HepG2 (cell line): Measurements from ENCODE around the gene ANKRD11. TPM values are rescaled to one million over a fixed set of nuclear protein-coding genes. Genes with fewer than 3 reads are reported as not detected.

Experiments used
- BHLHE40 ChIP-seq: IDR thresholded peaks from 2 replicates; pipeline ENCODE4 v1.6.1; 2011; ENCODE audit warnings: low read length, improper control_type of control experiment
- FOSL1 ChIP-seq: sonication (generic); formaldehyde crosslinking; IDR thresholded peaks from 2 replicates; pipeline ENCODE4 v1.9.0; 2021; ENCODE audit warnings: missing genetic modification reagents, borderline replicate concordance
- FOSL2 ChIP-seq: sonication (generic); formaldehyde crosslinking; IDR thresholded peaks from 2 replicates; pipeline ENCODE4 v1.4.0; 2020; ENCODE audit warnings: missing genetic modification reagents
- FOXK1 ChIP-seq: sonication (generic); formaldehyde crosslinking; IDR thresholded peaks from 2 replicates; pipeline ENCODE4 v1.4.0; 2020; ENCODE audit warnings: low read depth, missing genetic modification reagents, borderline replicate concordance
- GATAD1 ChIP-seq: IDR thresholded peaks from 2 replicates; pipeline ENCODE4 v1.6.1; 2016; ENCODE audit warnings: missing genetic modification reagents, missing compliant biosample characterization
- JARID2 ChIP-seq: sonication (generic); formaldehyde crosslinking; IDR thresholded peaks from 2 replicates; pipeline ENCODE4 v1.8.1; 2023; ENCODE audit warnings: missing genetic modification reagents, inconsistent platforms; ENCODE audit not compliant: insufficient replicate concordance
- KMT2B ChIP-seq: IDR thresholded peaks from 2 replicates; pipeline ENCODE4 v1.6.1; 2016; ENCODE audit warnings: missing genetic modification reagents, missing compliant biosample characterization
- NCOA1 ChIP-seq: sonication (generic); formaldehyde crosslinking; IDR thresholded peaks from 2 replicates; pipeline ENCODE4 v1.9.0; 2021; ENCODE audit warnings: missing genetic modification reagents
- NCOA5 ChIP-seq: sonication (generic); formaldehyde crosslinking; IDR thresholded peaks from 2 replicates; pipeline ENCODE4 v1.4.0; 2020; ENCODE audit warnings: missing genetic modification reagents
- NR1H2 ChIP-seq: sonication (generic); formaldehyde crosslinking; IDR thresholded peaks from 2 replicates; pipeline ENCODE4 v1.8.1; 2022; ENCODE audit warnings: low read depth, missing genetic modification reagents, borderline replicate concordance
- PITX1 ChIP-seq: sonication (generic); formaldehyde crosslinking; IDR thresholded peaks from 2 replicates; pipeline ENCODE4 v1.5.1; 2020; ENCODE audit warnings: mild to moderate bottlenecking, missing genetic modification reagents
- POGZ ChIP-seq: sonication (generic); formaldehyde crosslinking; IDR thresholded peaks from 2 replicates; pipeline ENCODE4 v1.4.0; 2020; ENCODE audit warnings: mild to moderate bottlenecking, missing genetic modification reagents
- POLR2G ChIP-seq: fragments of 200-400 bp; formaldehyde crosslinking; IDR thresholded peaks from 2 replicates; pipeline ENCODE4 v1.6.1; 2018; ENCODE audit warnings: mild to moderate bottlenecking, low read depth, low read length, moderate library complexity
- PREB ChIP-seq: sonication (generic); formaldehyde crosslinking; IDR thresholded peaks from 2 replicates; pipeline ENCODE4 v1.4.0; 2020; ENCODE audit warnings: missing genetic modification reagents
- ZBTB42 ChIP-seq: sonication (generic); formaldehyde crosslinking; IDR thresholded peaks from 2 replicates; pipeline ENCODE4 v1.5.0; 2020; ENCODE audit warnings: mild to moderate bottlenecking, missing genetic modification reagents
- ZHX1 ChIP-seq: sonication (generic); formaldehyde crosslinking; IDR thresholded peaks from 2 replicates; pipeline ENCODE4 v1.8.1; 2022; ENCODE audit warnings: low read depth, mild to moderate bottlenecking, missing genetic modification reagents
- ZMYM4 ChIP-seq: sonication (generic); formaldehyde crosslinking; IDR thresholded peaks from 2 replicates; pipeline ENCODE4 v1.8.1; 2023; ENCODE audit warnings: mild to moderate bottlenecking, missing genetic modification reagents
- ZNF251 ChIP-seq: sonication (generic); formaldehyde crosslinking; IDR thresholded peaks from 2 replicates; pipeline ENCODE4 v1.9.0; 2021; ENCODE audit warnings: mild to moderate bottlenecking, missing genetic modification reagents
- ZNF276 ChIP-seq: sonication (generic); formaldehyde crosslinking; IDR thresholded peaks from 2 replicates; pipeline ENCODE4 v1.4.0; 2020; ENCODE audit warnings: mild to moderate bottlenecking, low read depth, missing genetic modification reagents
- ZNF496 ChIP-seq: sonication (generic); formaldehyde crosslinking; IDR thresholded peaks from 2 replicates; pipeline ENCODE4 v1.8.1; 2023; ENCODE audit warnings: mild to moderate bottlenecking, moderate library complexity, missing genetic modification reagents; ENCODE audit not compliant: insufficient replicate concordance
- ZNF569 ChIP-seq: sonication (generic); formaldehyde crosslinking; IDR thresholded peaks from 2 replicates; pipeline ENCODE4 v1.5.0; 2020; ENCODE audit warnings: mild to moderate bottlenecking, missing genetic modification reagents, moderate library complexity, borderline replicate concordance
- ZNF674 ChIP-seq: sonication (generic); formaldehyde crosslinking; IDR thresholded peaks from 2 replicates; pipeline ENCODE4 v1.5.0; 2020; ENCODE audit warnings: low read depth, mild to moderate bottlenecking, missing genetic modification reagents
- ZNF7 ChIP-seq: IDR thresholded peaks from 2 replicates; pipeline ENCODE4 v1.6.1; 2016; ENCODE audit warnings: missing biosample characterization, missing genetic modification reagents
- ZSCAN29 ChIP-seq: sonication (generic); formaldehyde crosslinking; conservative IDR thresholded peaks from 2 replicates; pipeline ENCODE4 v1.4.0; 2020; ENCODE audit warnings: mild to moderate bottlenecking, missing genetic modification reagents
- polyA plus RNA-seq, 8 experiments: library from polyadenylated mRNA; depleted of rRNA in 3 of 8; stranded (reverse) in 7 of 8; unstranded in 1 of 8; fragments of >200 nt; fragmentation: Illumina TruSeq in 4 of 8; extraction: Trizol in 4 of 8; gene quantifications; 2 replicates each; pipeline versions ENCODE4 v1.2.1 to v1.2.3, GENCODE V29; 2011 to 2016; ENCODE audit warnings: low read depth in 4 of 8, missing spikeins in 1 of 8, mixed read lengths in 1 of 8; ENCODE audit not compliant: insufficient read depth in 1 of 8
- total RNA-seq, 5 experiments: library from RNA; depleted of rRNA; stranded (reverse); fragments of >200 nt; fragmentation: Illumina TruSeq; extraction: Trizol; gene quantifications; 2 replicates each; pipeline ENCODE4 v1.2.3, GENCODE V29; 2016; ENCODE audit warnings: low read depth in 1 of 5
- TF ChIP-seq, protein P1 (sequence below): IDR thresholded peaks from 2 replicates; pipeline ENCODE4 v1.6.1; 2016; ENCODE audit warnings: low read depth, control low read depth

The ANKRD11 gene
- total and polyA plus RNA-seq, 2 of the 13 experiments (the other 11 are each of a cell fraction or from before 2014, with no cell fraction given): 21.4 to 38.4 TPM

GRCh38 chr16:89330177-89330856 is 160.0 kb downstream of the ANKRD11 start (continued):
- TF ChIP-seq ZHX1 (CRISPR knock-in tag): no peak
- TF ChIP-seq ZNF276 (CRISPR knock-in tag): no peak
- TF ChIP-seq FOXK1 (CRISPR knock-in tag): peak; percentile 85; the same call in 1 of the 2 replicates
- TF ChIP-seq JARID2 (CRISPR knock-in tag): no peak
- TF ChIP-seq FOSL2 (CRISPR knock-in tag): peak; percentile 94
- TF ChIP-seq ZNF7: no peak
- TF ChIP-seq NR1H2 (CRISPR knock-in tag): no peak
- no peak for TF ChIP-seq FOSL1 (CRISPR knock-in tag)
- TF ChIP-seq, protein P1, sequence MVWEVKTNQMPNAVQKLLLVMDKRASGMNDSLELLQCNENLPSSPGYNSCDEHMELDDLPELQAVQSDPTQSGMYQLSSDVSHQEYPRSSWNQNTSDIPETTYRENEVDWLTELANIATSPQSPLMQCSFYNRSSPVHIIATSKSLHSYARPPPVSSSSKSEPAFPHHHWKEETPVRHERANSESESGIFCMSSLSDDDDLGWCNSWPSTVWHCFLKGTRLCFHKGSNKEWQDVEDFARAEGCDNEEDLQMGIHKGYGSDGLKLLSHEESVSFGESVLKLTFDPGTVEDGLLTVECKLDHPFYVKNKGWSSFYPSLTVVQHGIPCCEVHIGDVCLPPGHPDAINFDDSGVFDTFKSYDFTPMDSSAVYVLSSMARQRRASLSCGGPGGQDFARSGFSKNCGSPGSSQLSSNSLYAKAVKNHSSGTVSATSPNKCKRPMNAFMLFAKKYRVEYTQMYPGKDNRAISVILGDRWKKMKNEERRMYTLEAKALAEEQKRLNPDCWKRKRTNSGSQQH: peak; percentile 72; the same call in 1 of the 2 replicates
- TF ChIP-seq ZMYM4 (CRISPR knock-in tag): no peak
- no peak for TF ChIP-seq ZBTB42 (CRISPR knock-in tag)
- TF ChIP-seq NCOA1 (CRISPR knock-in tag): no peak
- peak; percentile 68 for TF ChIP-seq BHLHE40
- no peak for TF ChIP-seq PREB (CRISPR knock-in tag)
- TF ChIP-seq KMT2B (CRISPR knock-in tag): no peak
- TF ChIP-seq ZNF569 (CRISPR knock-in tag): no peak
- TF ChIP-seq ZNF674 (CRISPR knock-in tag): no peak
- TF ChIP-seq ZNF496: no peak
- no peak for TF ChIP-seq POGZ (CRISPR knock-in tag)
- no peak for TF ChIP-seq ZSCAN29 (CRISPR knock-in tag)
- TF ChIP-seq PITX1 (CRISPR knock-in tag): no peak
- no peak for TF ChIP-seq POLR2G
- no peak for TF ChIP-seq ZNF251
- TF ChIP-seq NCOA5 (CRISPR knock-in tag): no peak
- peak; percentile 45; the same call in 1 of the 2 replicates for TF ChIP-seq GATAD1
